ENCODE results near the gene SMIM44. TPM values are rescaled to one million over a fixed set of nuclear protein-coding genes. Genes with fewer than 3 reads are reported as not detected.

The SMIM44 gene
- total RNA-seq, 1 experiment from 2014 or later = not detected

DNA sequence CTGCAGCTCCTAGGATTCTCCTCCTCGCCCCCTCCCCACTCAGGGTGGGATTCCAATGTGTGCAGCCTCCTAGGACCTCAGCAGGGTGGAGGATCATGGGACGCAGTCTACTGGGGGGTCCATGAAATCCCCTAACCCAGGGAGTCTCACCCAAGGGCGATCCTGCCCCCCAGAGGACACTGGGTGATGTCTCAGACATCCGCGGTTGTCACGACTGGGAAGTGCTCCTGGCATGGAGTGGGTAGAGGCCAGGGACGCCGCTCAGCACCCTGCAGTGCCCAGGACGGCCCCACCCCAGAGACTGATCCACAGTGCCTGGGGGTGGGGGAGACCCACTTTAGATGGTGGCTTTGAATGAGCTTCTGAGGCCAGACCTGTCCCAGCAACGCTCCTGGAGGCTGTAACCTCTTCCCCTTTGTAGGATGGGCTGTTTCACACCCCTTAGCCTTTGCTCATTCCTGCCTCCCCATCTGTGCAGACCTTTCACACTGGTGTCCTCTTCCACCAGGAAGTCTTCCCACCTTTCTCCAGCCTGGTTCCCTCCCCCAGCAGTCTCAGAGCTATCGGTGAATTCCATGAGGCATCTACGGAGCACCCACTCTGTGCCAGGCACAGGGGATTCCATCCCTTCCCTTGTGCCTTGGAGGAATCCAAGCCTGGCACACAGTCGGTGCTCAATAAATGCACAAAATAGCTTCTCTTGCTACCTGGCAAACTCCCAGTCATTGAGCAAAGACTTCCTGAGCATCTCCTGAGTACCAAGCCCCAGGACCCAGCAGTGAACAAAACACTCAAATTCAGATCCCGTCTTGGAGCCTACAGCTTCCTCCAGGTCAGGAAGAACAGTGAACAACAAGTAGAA, 13.4 kb downstream of the SMIM44 start:
- H3K79me2 ChIP-seq (ENCODE audit: insufficient read depth, low read length) = no peaks in the 10 kb centered on the region
- H4K5ac ChIP-seq (ENCODE audit: insufficient read length, low read depth, low read length) = no peak overlapping the region
- peaks cover 6% of the 10 kb centered on the region; the same call in 1 of the 2 replicates for H3K27me3 ChIP-seq (ENCODE audit: insufficient read depth, low read length)
- H3K18ac ChIP-seq (ENCODE audit: insufficient read length, low read depth, low read length) = no peak overlapping the region
- TF ChIP-seq, protein P1, sequence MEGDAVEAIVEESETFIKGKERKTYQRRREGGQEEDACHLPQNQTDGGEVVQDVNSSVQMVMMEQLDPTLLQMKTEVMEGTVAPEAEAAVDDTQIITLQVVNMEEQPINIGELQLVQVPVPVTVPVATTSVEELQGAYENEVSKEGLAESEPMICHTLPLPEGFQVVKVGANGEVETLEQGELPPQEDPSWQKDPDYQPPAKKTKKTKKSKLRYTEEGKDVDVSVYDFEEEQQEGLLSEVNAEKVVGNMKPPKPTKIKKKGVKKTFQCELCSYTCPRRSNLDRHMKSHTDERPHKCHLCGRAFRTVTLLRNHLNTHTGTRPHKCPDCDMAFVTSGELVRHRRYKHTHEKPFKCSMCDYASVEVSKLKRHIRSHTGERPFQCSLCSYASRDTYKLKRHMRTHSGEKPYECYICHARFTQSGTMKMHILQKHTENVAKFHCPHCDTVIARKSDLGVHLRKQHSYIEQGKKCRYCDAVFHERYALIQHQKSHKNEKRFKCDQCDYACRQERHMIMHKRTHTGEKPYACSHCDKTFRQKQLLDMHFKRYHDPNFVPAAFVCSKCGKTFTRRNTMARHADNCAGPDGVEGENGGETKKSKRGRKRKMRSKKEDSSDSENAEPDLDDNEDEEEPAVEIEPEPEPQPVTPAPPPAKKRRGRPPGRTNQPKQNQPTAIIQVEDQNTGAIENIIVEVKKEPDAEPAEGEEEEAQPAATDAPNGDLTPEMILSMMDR (conservative IDR thresholded peaks at IDR 0.05) = no peak
- H3K9me3 ChIP-seq (ENCODE audit: control insufficient read depth, low read depth, low read length) = no peaks in the 10 kb centered on the region
- H4K91ac ChIP-seq (ENCODE audit: insufficient read length, low read depth, low read length) = no peak overlapping the region
- H2BK15ac ChIP-seq (ENCODE audit: low read depth, low read length) = no peak overlapping the region
- no peak overlapping the region for H3K56ac ChIP-seq (ENCODE audit: insufficient read length, low read depth, low read length)
- H3K4me2 ChIP-seq (ENCODE audit: insufficient read depth, insufficient read length, low read length) = no peak overlapping the region
- H3K36me3 Mint-ChIP-seq (ENCODE audit: insufficient read depth in 1 of 3, low read depth in 3 of 3) = peaks cover 0 to 4% (median 0%) of the 10 kb centered on the region in 3 experiments; a peak in 2 of 7 replicates
- H2AK5ac ChIP-seq (ENCODE audit: insufficient read length, low read length) = no peak overlapping the region
- no peak overlapping the region for H2AFZ ChIP-seq (ENCODE audit: low read length)
- no peak overlapping the region for H3T11ph ChIP-seq (ENCODE audit: low read length)
- no peak overlapping the region for H3K14ac ChIP-seq (ENCODE audit: insufficient read depth, low read length)
- no peaks in the 10 kb centered on the region for H3K23me2 ChIP-seq (ENCODE audit: insufficient read length, low read depth, low read length, poor library complexity, severe bottlenecking)
- no peak overlapping the region for H3K23ac ChIP-seq (ENCODE audit: insufficient read length, low read depth, low read length)
- peak overlapping the region in 1 of 3 experiments; percentile 13; a peak in 1 of 7 replicates for H3K27ac Mint-ChIP-seq
- no peak for DNase-seq
- peaks cover 11 to 17% of the 10 kb centered on the region in 2 experiments for H3K9me3 Mint-ChIP-seq
- no CpG with 5 or more reads among the region's 14 CpGs for WGBS (ENCODE audit: extremely low coverage, insufficient read length, low lambda C conversion rate)
- H2BK12ac ChIP-seq (ENCODE audit: insufficient read length, low read depth, low read length) = no peak overlapping the region
- no peak overlapping the region for H2BK20ac ChIP-seq (ENCODE audit: low read depth, low read length, poor library complexity, severe bottlenecking)
- H3K9ac ChIP-seq (ENCODE audit: extremely low read depth, insufficient read length, low read length) = no peak overlapping the region
- H3K4me1 Mint-ChIP-seq = peaks cover 4 to 10% of the 10 kb centered on the region in 2 experiments; a peak in 3 of 4 replicates
- no peaks in the 10 kb centered on the region for H4K20me1 ChIP-seq (ENCODE audit: control insufficient read depth, insufficient read depth, insufficient read length)
- no peak overlapping the region for H4K8ac ChIP-seq (replicated peaks; ENCODE audit: insufficient read length, low read depth, low read length)
- peaks cover 62% of the 10 kb centered on the region for H3K27me3 Mint-ChIP-seq (ENCODE audit: low read depth)
- no peak overlapping the region for H3K4ac ChIP-seq (ENCODE audit: low read depth, low read length)
- no peak overlapping the region for H3K27ac ChIP-seq (ENCODE audit: insufficient read length, low read depth, low read length)
- no peak overlapping the region for H2BK5ac ChIP-seq (ENCODE audit: insufficient read length, low read length)
- no peak overlapping the region for H2BK120ac ChIP-seq (ENCODE audit: low read depth, low read length, poor library complexity, severe bottlenecking)
- H3K4me3 Mint-ChIP-seq = no peak overlapping the region
- no peaks in the 10 kb centered on the region for H3K79me1 ChIP-seq (ENCODE audit: insufficient read depth, low read depth, low read length, poor library complexity, severe bottlenecking)
- H3K4me1 ChIP-seq (ENCODE audit: insufficient read depth, low read length) = no peaks in the 10 kb centered on the region
